Natural killer cell (primary cell): ENCODE data around the gene MAST2. TPM values are rescaled to one million over a fixed set of nuclear protein-coding genes. Genes with fewer than 3 reads are reported as not detected.

Experiments used
- ATAC-seq, 3 donors: fragments of 150-1000 bp in 2 of 3; fragments of 200-7000 bp in 1 of 3; cut with Tn5 transposase; 1 replicate in 1 of 3; 2 replicates in 2 of 3; pipeline ENCODE4 v1.10.0; 2021; ENCODE audit warnings: mild to moderate bottlenecking in 2 of 3, moderate library complexity in 2 of 3
- DNase-seq, 2 donors: peaks; one replicate each; pipeline versions ENCODE4 v3.0.0 to v3.0.0-alpha.2; 2013 to 2021; ENCODE audit warnings: mixed read lengths in 1 of 2
- H3K27ac ChIP-seq: one replicate; pipeline ENCODE4 v1.5.1; 2013; ENCODE audit warnings: mild to moderate bottlenecking, low read length
- H3K27me3 ChIP-seq: one replicate; pipeline ENCODE4 v1.6.1; 2013; ENCODE audit warnings: low read length; ENCODE audit not compliant: control insufficient read depth, insufficient read depth
- H3K36me3 ChIP-seq: one replicate; pipeline ENCODE4 v1.6.1; 2013; ENCODE audit warnings: low read length; ENCODE audit not compliant: control insufficient read depth, insufficient read depth
- H3K4me1 ChIP-seq: one replicate; pipeline ENCODE4 v1.6.1; 2013; ENCODE audit warnings: low read length; ENCODE audit not compliant: control insufficient read depth, insufficient read depth
- H3K4me3 ChIP-seq: one replicate; pipeline ENCODE4 v1.5.1; 2013; ENCODE audit warnings: low read length
- H3K9me3 ChIP-seq: one replicate; pipeline ENCODE4 v1.6.1; 2013; ENCODE audit warnings: low read length; ENCODE audit not compliant: control insufficient read depth, insufficient read depth
- H3K27ac Mint-ChIP-seq, 2 donors: one replicate each; pipeline ENCODE4 v1.8.0; 2022; ENCODE audit warnings: mild to moderate bottlenecking in 2 of 2, mixed read lengths in 2 of 2, moderate library complexity in 1 of 2
- H3K27me3 Mint-ChIP-seq, 2 donors: one replicate each; pipeline ENCODE4 v1.8.0; 2022; ENCODE audit warnings: low read depth in 2 of 2, mixed read lengths in 2 of 2
- H3K36me3 Mint-ChIP-seq: one replicate; pipeline ENCODE4 v1.8.0; 2022; ENCODE audit warnings: mixed read lengths
- H3K4me1 Mint-ChIP-seq, 2 donors: one replicate each; pipeline ENCODE4 v1.8.0; 2022; ENCODE audit warnings: mixed read lengths in 2 of 2
- H3K4me3 Mint-ChIP-seq: one replicate; pipeline ENCODE4 v1.8.0; 2022; ENCODE audit warnings: mild to moderate bottlenecking, moderate library complexity, mixed read lengths
- H3K9me3 Mint-ChIP-seq, 2 donors: one replicate each; pipeline ENCODE4 v1.8.0; 2022; ENCODE audit warnings: mixed read lengths in 2 of 2
- WGBS: methylation state at CpG from one replicate; pipeline ENCODE4 v1.1.7; 2013; ENCODE audit warnings: missing lambda C conversion rate; ENCODE audit not compliant: insufficient coverage; 5-methylcytosine and 5-hydroxymethylcytosine counted together
- intact Hi-C: fragments of 100-400 bp; cut with micrococcal nuclease; formaldehyde crosslinking; loops from one replicate; pipeline ENCODE4 v1.14.2; 2022
- total RNA-seq, 4 donors: library from RNA; stranded (reverse); fragments of 120-200 nt in 1 of 4; gene quantifications; one replicate each; pipeline versions ENCODE4 v1.2.3 to v1.2.4, GENCODE V29; 2013 to 2022
- TF ChIP-seq, protein P1 (sequence below): fragments of 200-600 bp; IDR thresholded peaks from one replicate; pipeline ENCODE4 v1.8.0; 2022; ENCODE audit warnings: antibody characterized with exemption

MAST2 gene
- total RNA-seq, 3 donors from 2014 or later (not counting 1 experiment from before 2014, with no cell fraction given): 25.3 to 28.6 (median 27.9) TPM

DNA sequence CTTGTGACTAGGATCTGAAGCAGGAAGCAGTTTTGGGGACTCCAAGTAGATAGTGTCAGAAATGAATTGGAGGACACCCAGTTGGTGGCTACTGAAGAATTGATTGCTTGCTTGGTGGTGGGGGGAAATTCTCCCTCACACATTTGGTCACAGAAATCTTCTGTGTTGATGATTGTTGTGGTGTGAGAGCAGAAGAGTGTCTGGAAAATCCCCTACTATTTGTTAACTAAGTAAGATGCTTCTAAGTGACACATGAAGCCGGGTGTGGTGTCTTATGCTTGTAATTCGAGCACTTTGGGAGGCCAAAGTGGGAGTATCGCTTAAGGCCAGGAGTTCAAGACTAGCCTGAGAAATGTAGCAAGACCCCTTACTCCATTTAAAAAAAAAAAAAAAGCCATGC, 30.4 kb upstream of the MAST2 start:
- intact Hi-C loops: no loop called here
- DNase-seq (no peak), ATAC-seq (peak in 2 of 3 donors; percentile 30 to 44)
- H3K27ac Mint-ChIP-seq: no peak overlapping the region
- no peaks in the 10 kb centered on the region for H3K9me3 Mint-ChIP-seq
- H3K36me3 Mint-ChIP-seq: no peaks in the 10 kb centered on the region
- WGBS: 28% methylated on average over 2 of the region's 3 CpGs
- Histone ChIP-seq H3K27me3 (no peaks in the 10 kb centered on the region), H3K4me3 (no peak overlapping the region), H3K36me3 (no peaks in the 10 kb centered on the region), H3K4me1 (no peaks in the 10 kb centered on the region), H3K27ac (no peak overlapping the region), H3K9me3 (no peaks in the 10 kb centered on the region)
- TF ChIP-seq, protein P1, sequence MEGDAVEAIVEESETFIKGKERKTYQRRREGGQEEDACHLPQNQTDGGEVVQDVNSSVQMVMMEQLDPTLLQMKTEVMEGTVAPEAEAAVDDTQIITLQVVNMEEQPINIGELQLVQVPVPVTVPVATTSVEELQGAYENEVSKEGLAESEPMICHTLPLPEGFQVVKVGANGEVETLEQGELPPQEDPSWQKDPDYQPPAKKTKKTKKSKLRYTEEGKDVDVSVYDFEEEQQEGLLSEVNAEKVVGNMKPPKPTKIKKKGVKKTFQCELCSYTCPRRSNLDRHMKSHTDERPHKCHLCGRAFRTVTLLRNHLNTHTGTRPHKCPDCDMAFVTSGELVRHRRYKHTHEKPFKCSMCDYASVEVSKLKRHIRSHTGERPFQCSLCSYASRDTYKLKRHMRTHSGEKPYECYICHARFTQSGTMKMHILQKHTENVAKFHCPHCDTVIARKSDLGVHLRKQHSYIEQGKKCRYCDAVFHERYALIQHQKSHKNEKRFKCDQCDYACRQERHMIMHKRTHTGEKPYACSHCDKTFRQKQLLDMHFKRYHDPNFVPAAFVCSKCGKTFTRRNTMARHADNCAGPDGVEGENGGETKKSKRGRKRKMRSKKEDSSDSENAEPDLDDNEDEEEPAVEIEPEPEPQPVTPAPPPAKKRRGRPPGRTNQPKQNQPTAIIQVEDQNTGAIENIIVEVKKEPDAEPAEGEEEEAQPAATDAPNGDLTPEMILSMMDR: no peak
- no peak overlapping the region for H3K4me3 Mint-ChIP-seq
- H3K27me3 Mint-ChIP-seq: no peaks in the 10 kb centered on the region
- H3K4me1 Mint-ChIP-seq: peaks cover 0 to 5% of the 10 kb centered on the region in 2 donors

DNA sequence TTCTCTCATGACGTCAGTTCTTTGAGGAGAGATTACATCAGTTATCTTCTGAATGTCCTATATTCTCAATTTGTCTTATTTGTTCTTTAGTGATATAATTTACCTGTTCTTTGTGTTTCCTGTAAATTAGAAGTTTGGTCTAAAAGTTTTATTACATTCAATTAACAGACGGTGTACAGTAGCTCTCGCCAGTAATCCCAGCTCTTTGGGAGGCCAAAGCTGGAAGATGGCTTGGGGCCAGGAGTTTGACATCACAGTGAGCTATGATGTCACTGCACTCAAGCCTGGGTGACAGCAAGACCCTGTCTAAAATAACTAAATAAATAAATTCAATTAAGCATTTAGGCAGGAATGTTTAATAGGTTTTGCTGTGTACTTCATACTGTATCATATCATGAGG, 27.6 kb upstream of the MAST2 start:
- Histone ChIP-seq H3K27me3 (no peaks in the 10 kb centered on the region), H3K4me3 (no peak overlapping the region), H3K9me3 (no peaks in the 10 kb centered on the region), H3K4me1 (no peaks in the 10 kb centered on the region), H3K27ac (no peak overlapping the region), H3K36me3 (no peaks in the 10 kb centered on the region)
- ATAC-seq (no peak), DNase-seq (no peak)
- H3K4me1 Mint-ChIP-seq: peaks cover 0 to 5% of the 10 kb centered on the region in 2 donors
- H3K9me3 Mint-ChIP-seq: no peaks in the 10 kb centered on the region
- intact Hi-C loops: no loop called here
- H3K4me3 Mint-ChIP-seq: no peak overlapping the region
- no peaks in the 10 kb centered on the region for H3K36me3 Mint-ChIP-seq
- WGBS: 94% methylated on average over 2 of the region's 3 CpGs
- peaks cover 0 to 1% of the 10 kb centered on the region in 2 donors for H3K27me3 Mint-ChIP-seq
- H3K27ac Mint-ChIP-seq: no peak overlapping the region
- TF ChIP-seq, protein P1: no peak

DNA sequence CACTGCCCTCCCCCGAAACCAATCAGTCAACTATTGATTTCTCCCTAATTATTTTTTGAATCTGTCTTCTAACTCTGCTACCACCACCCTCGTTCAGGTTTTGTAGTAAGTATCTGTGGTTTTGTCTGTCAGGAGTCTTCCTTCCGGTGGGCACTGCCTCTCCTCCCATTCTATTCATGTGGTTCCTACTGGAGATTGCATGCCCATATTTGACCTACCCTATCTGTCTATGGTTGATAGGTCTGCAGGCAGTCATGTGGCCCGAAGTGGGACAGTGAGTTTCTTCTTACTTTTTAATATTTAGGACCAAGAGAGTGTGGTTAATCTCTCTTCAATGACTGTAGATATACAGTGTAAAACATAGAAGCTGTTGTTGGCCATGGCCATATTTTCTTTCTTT, 17.8 kb upstream of the MAST2 start:
- peaks cover 0 to 10% of the 10 kb centered on the region in 2 donors for H3K27me3 Mint-ChIP-seq
- Histone ChIP-seq H3K4me1 (peaks cover 19% of the 10 kb centered on the region), H3K9me3 (no peaks in the 10 kb centered on the region), H3K27me3 (no peaks in the 10 kb centered on the region), H3K36me3 (no peaks in the 10 kb centered on the region), H3K27ac (no peak overlapping the region), H3K4me3 (no peak overlapping the region)
- WGBS: 71% methylated on average over 1 of the region's 4 CpGs
- H3K27ac Mint-ChIP-seq: no peak overlapping the region
- H3K36me3 Mint-ChIP-seq: no peaks in the 10 kb centered on the region
- TF ChIP-seq, protein P1: no peak
- peak overlapping the region; percentile 32 for H3K4me3 Mint-ChIP-seq
- no peaks in the 10 kb centered on the region for H3K9me3 Mint-ChIP-seq
- ATAC-seq (peak in 2 of 3 donors; percentile 44 to 74), DNase-seq (peak in 1 of 2 donors; percentile 68)
- H3K4me1 Mint-ChIP-seq: peaks cover 6 to 7% of the 10 kb centered on the region in 2 donors
- intact Hi-C loops: no loop called here

DNA sequence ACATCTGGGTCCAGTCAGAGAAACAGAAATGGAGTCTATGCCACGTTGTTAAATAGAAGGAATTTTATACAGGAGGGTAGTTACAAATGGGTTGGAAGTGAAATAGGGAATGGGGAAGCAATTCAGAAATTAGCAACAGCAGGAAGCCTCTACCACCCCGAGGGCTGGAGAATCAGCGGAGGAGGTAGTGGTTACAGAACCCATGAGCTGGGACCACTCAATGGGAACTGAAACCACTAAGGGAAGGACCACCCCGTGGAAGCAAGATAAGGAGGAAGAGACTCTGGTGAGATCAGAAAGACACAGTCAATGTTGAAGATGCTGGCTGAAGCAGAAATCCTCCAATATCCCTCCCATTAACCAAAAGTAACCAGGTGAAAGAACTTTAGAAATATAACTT, 15.5 kb upstream of the MAST2 start:
- H3K9me3 ChIP-seq: no peaks in the 10 kb centered on the region
- Mint-ChIP-seq H3K9me3 (no peaks in the 10 kb centered on the region), H3K4me3 (no peak overlapping the region), H3K4me1 (peaks cover 6 to 7% of the 10 kb centered on the region in 2 donors), H3K27ac (no peak overlapping the region), H3K27me3 (peaks cover 0 to 4% of the 10 kb centered on the region in 2 donors), H3K36me3 (no peaks in the 10 kb centered on the region)
- 58% methylated on average over 3 of the region's 4 CpGs for WGBS
- H3K36me3 ChIP-seq: no peaks in the 10 kb centered on the region
- H3K27ac ChIP-seq: no peak overlapping the region
- peaks cover 19% of the 10 kb centered on the region for H3K4me1 ChIP-seq
- TF ChIP-seq, protein P1: no peak
- H3K4me3 ChIP-seq: no peak overlapping the region
- intact Hi-C loops: no loop called here
- DNase-seq: no peak
- H3K27me3 ChIP-seq: no peaks in the 10 kb centered on the region
- no peak for ATAC-seq
